Measurements from ENCODE around the gene KRI1.
A peak's percentile ranks its signal among the peaks of the same experiment; 100 is the strongest.
"Not testable (repeated sequence)": the region's sequence is repeated elsewhere in the genome, so short reads cannot be mapped to it uniquely, and the experiment has no call there.

The KRI1 gene

GRCh38 chr19:10577951-10578350, 12.1 kb upstream of the KRI1 start:
- DNase-seq (ENCODE audit: low read depth), result no peak
- in situ Hi-C loops (cut with HindIII; ENCODE audit: low sequenced_read_pairs), result loop anchor here (5.0 kb wide), 1 partner anchor 69 kb away; no protein-coding TSS in a partner anchor
- no peak for TF ChIP-seq CTCF (IDR thresholded peaks at IDR 0.05; ENCODE audit: low read depth, low read length, missing control alignments)
- no peak overlapping the region for H3K4me3 ChIP-seq (ENCODE audit: low read depth, low read length)

- no peak for TF ChIP-seq CTCF (IDR thresholded peaks at IDR 0.05; ENCODE audit: low read depth, low read length, missing control alignments)
- in situ Hi-C loops (cut with HindIII; ENCODE audit: low sequenced_read_pairs), result loop anchor here (5.0 kb wide), 1 partner anchor 72 kb away; no protein-coding TSS in a partner anchor
- H3K4me3 ChIP-seq (ENCODE audit: low read depth, low read length), result no peak overlapping the region
- DNase-seq (ENCODE audit: low read depth), result no peak
Observed at GRCh38 chr19:10575011-10575716, 9.4 kb upstream of the KRI1 start.

GRCh38 chr19:10574462-10574861, 8.7 kb upstream of the KRI1 start:
- no peak for TF ChIP-seq CTCF (IDR thresholded peaks at IDR 0.05; ENCODE audit: low read depth, low read length, missing control alignments)
- in situ Hi-C loops (cut with HindIII; ENCODE audit: low sequenced_read_pairs), result no loop called here
- no peak for DNase-seq (ENCODE audit: low read depth)

GRCh38 chr19:10573793-10574192, 8.0 kb upstream of the KRI1 start:
- in situ Hi-C loops (cut with HindIII; ENCODE audit: low sequenced_read_pairs); H3K4me3 ChIP-seq (ENCODE audit: low read depth, low read length); DNase-seq (ENCODE audit: low read depth): not testable (repeated sequence)

More at GRCh38 chr19:10574462-10574861, 8.7 kb upstream of the KRI1 start:
- no peak overlapping the region for H3K4me3 ChIP-seq (ENCODE audit: low read depth, low read length)

- peak; percentile 99 for DNase-seq (ENCODE audit: low read depth)
- H3K4me3 ChIP-seq (ENCODE audit: low read depth, low read length), result peak within 1 kb of the TSS; percentile 66
- in situ Hi-C loops (cut with HindIII; ENCODE audit: low sequenced_read_pairs), result no loop called here
- no peak for TF ChIP-seq CTCF (IDR thresholded peaks at IDR 0.05; ENCODE audit: low read depth, low read length, missing control alignments)
Observed at GRCh38 chr19:10568826-10569651, 3.2 kb upstream of the KRI1 start, which contains the start of gene CDKN2D. Gene CDKN2D, minus strand, starts transcription at chr19:10568979. Its CDS starts 326 bp downstream, at chr19:10568653.

GRCh38 chr19:10568062-10568825, 2.4 kb upstream of the KRI1 start:
- in situ Hi-C loops (cut with HindIII; ENCODE audit: low sequenced_read_pairs), result no loop called here
- no peak for TF ChIP-seq CTCF (IDR thresholded peaks at IDR 0.05; ENCODE audit: low read depth, low read length, missing control alignments)
- DNase-seq (ENCODE audit: low read depth), result no peak
- H3K4me3 ChIP-seq (ENCODE audit: low read depth, low read length), result peak overlapping the region; percentile 66

Measured in astrocyte of the cerebellum (primary cell).